ENCODE results near the gene SPON1.

The SPON1 gene

DNA sequence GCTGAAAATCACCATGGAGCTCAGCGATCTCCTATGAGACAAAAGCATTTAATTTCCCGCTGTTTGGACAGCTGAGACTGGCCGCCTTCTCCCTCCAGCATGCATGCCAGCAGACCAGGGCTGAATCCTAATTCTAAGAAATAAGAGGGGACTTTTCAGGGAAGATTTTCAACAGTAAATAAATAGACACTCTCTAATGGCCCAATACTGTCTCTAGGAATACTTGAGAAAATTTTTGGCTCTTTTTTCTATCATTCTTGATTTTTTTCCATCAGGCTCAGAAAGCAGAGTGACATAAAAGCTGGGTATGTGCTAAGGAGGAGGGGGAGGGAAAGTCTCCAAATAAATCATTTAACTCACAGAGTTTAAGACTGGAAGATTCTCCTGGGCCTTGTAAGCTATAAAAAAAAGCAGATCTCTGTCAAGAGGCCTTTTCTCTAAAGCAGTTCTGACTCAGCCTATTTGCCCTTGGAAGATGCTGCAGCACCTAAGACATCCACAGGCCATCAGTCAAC is 17.6 kb upstream of the SPON1 start:
- DNase-seq (ENCODE audit: low spot score): no peak

DNA sequence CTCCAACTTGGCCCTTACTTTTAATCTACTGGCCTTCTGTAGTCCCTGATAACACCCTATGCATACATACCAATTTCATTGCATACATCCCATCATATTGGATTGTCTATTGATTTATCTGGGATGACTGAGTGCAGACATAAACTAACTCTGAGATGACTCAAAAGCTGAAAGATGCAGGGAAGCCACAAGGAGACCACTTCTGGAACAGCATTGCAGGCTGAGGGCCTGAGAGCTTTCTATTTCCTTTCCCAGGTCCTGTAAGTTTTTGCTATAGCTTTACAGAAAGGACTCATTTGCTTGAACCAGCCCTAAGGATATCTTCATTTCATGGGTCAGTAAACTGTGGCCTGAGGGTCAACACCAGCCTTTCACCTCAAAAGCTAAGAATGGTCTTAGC is 15.1 kb upstream of the SPON1 start:
- no peak for DNase-seq (ENCODE audit: low spot score)

- no peak for DNase-seq (ENCODE audit: low spot score)
Measured at GRCh38 chr11:13949876-13950275, 12.6 kb upstream of the SPON1 start.

GRCh38 chr11:13952221-13952620 is 10.3 kb upstream of the SPON1 start:
- no peak for DNase-seq (ENCODE audit: low spot score)

DNA sequence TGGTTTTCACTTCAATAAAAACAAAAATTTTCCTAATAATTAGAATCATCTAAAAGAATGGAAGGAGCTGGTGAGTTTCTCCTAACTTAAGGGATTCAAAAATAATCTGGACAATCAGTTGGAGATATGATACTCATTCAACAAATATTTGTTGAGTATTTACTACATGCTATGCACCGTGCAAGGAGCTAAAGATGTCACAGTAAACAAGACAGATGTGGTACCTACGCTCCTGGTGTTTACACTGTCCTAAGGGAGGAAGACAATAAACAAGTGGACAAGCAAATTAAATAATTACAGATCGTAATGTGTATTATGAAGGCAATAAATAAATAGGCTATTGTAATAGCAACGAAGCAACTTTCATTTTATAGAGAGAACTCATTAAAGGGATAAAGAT is 9.9 kb upstream of the SPON1 start:
- DNase-seq (ENCODE audit: low spot score): no peak

GRCh38 chr11:13954591-13954990 is 7.9 kb upstream of the SPON1 start:
- DNase-seq (ENCODE audit: low spot score): no peak

GRCh38 chr11:13955971-13956421 is 6.5 kb upstream of the SPON1 start:
- no peak for DNase-seq (ENCODE audit: low spot score)

DNA sequence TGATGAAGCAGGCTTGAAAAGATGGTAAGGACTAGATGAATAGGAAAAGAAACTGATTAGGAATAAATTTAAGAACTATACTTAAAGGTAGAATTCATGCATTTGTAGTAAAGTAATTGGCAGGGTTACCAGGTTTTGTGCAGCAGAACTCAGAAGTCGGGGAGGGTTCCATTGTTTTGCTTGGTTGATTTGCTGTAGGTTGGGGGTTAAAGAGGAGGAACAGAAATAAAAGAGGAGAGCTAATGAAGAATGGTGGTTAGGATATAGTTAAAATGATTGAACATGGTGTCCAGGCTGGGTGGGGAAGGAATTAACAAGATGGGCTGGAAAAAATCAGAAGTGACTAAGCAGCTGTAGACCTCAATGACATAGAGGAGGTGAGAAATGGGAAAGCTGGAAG is 5.5 kb upstream of the SPON1 start:
- no peak for DNase-seq (ENCODE audit: low spot score)

- no peak for DNase-seq (ENCODE audit: low spot score)
Measured at GRCh38 chr11:13958641-13959400, 3.7 kb upstream of the SPON1 start.

GRCh38 chr11:13962198-13962561 is 343 bp upstream of the SPON1 start:
- DNase-seq (ENCODE audit: low spot score): no peak

DNA sequence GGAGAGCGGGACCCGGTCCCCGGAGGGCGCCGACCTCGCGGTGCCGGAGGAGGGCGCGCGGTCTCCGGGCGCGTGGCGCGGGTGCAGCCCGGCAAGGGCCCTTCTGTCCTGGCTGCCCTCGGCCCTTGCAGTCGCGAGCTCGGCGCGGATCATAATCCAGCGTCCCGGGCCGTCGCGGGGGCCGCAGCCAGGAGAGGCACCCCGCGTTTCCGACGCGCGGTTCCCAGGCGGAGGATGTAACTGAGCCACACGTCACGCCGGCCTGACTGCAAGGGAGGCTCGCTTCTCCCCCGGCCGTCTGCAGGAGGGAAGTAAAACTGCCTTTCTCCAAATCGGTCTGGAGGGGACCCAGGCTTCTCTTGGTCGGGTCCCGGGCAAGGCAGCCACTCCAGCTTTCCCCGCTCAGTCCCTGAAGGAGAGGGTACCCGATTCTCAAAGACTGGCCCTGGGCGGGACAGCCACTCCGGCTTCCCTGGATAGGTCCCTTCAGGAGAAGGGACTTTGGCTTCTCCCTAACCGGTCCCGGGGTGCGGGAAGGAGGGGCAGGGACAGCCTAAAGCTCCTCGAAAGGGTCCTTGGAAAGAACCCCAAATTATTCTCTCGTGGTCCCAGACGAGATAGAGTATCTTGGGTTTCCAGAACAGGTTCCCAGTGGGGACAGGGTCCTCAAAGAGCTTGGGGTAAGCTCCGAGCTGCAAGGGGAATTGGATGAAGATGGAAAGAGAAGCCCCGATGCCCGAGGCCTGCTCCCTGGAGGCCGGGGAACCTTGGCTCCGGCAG is 836 bp downstream of the SPON1 start:
- DNase-seq (ENCODE audit: low spot score): peak; percentile 74

GRCh38 chr11:13963949-13964770 is 1.6 kb downstream of the SPON1 start:
- DNase-seq (ENCODE audit: low spot score): no peak

DNA sequence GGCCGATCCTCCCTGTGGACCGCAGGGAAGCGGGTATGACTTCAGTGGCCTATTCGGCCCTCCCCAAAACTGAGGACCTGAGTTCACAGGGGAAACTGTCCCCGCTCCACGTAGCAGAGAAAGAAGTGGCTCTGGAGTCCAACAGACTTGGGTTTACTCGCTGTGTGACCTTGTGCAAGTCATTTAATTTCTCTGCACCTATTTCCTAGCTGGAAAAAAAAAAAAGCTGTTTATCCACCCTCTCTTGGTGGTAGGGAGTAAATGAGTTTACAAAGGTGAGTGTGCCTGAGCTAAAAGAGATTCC is 2.2 kb downstream of the SPON1 start:
- DNase-seq (ENCODE audit: low spot score): no peak

- DNase-seq (ENCODE audit: low spot score): no peak
Measured at GRCh38 chr11:13965337-13965736, 2.8 kb downstream of the SPON1 start.

- no peak for DNase-seq (ENCODE audit: low spot score)
Measured at GRCh38 chr11:13966013-13966412, 3.5 kb downstream of the SPON1 start.

GRCh38 chr11:13966486-13966885 is 4.0 kb downstream of the SPON1 start:
- DNase-seq (ENCODE audit: low spot score): no peak

GRCh38 chr11:13970986-13971385 is 8.5 kb downstream of the SPON1 start:
- no peak for DNase-seq (ENCODE audit: low spot score)

DNA sequence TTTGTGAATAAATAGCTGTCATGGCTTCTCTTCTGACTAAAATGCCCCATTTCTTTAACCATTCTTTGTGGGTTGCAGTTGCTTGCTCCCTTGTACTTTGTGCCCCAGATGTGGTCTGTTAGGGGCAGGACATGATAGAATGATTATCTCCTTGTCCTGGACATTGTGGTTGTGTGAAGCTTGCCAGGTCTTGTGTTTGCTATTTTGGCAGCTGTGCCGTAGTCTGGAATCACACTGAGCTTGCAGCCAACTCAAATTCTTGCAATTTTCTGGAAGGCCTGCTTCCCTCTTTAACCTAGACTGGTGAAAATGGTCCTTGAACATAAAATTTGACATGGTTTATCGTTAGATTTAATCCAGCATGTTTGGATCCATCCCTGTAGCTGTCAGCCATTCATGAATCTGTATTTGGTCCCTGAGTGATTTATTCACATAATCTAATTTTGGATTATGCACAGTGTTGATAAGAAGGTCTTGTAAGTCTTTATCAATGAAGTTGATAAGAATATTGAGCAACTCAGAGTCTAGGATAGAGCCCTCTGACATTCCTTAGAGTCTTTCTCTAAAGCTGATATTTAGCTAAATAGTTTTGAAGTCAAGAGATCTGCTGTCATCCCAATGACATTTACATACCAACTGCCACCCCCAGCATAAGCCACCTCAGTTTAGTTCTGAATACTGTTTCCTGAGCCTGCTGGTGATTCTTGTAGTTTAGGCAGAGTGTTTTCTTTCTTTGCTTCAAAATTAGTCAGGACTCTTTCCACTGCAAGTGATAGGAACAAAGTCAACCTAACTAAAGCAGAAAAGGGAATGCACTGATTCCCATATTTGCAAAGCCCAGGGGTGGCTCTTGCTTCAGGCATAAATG is 9.8 kb downstream of the SPON1 start:
- no peak for DNase-seq (ENCODE audit: low spot score)

DNA sequence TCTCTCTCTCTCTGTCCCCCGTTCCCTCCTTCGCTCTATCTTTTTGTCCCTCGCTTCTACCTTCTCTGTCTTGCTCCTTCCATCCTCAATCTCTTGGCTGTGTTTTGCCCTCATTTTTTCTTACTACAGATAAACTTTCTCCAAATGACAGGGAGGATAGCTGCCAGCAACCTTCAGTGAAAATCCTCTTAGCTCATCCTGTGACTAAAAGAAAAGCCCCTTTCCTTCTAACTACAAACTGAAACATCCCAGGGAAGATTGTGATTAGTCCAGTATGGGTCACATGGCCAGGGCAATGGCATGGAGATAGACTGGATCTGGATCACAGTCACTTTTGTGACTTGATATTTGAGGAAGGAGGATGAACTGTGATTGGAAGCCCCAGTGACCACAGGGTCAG is 10.4 kb downstream of the SPON1 start:
- DNase-seq (ENCODE audit: low spot score): no peak

- no peak for DNase-seq (ENCODE audit: low spot score)
Measured at GRCh38 chr11:13974631-13975030, 12.1 kb downstream of the SPON1 start.

DNA sequence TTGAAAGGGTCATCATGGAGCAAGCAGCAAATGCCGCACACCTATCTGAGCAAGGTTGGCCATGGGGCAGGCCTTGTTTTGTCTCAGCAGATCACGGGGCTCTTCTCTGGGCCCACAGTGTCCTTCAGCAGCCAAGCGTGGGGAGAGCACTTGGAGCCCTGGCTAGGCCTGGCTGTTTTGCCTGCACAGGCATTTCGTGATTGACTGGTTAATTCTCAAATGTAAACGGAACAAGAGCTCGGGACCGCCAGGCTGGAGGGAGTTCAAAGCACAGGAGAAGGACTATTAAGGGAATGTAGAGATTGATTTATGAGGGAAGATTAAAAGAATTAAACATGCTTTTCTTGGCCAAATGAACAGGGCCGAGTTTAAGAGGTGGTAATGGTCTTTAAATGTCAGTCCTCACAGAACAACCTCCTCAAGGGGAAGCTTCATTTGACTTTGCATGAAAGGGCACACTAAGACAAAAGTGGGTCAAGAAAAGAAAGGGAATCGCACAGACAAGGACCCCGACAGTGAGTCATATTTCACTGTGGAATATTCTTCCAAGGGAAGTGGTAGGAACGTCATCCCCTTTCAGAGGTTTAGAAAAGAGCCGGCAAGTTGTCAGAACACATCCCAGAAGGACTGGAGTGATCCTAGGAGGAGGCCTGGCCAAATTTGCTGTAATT is 20.7 kb downstream of the SPON1 start:
- DNase-seq (ENCODE audit: low spot score): no peak

Data from left forelimb (tissue), 1 donor.